ENCODE measurements around the gene OTUB2. TPM values are rescaled to one million over a fixed set of nuclear protein-coding genes. Genes with fewer than 3 reads are reported as not detected.

The OTUB2 gene
- total RNA-seq, 1 donor from 2014 or later = 3.0 TPM

DNA sequence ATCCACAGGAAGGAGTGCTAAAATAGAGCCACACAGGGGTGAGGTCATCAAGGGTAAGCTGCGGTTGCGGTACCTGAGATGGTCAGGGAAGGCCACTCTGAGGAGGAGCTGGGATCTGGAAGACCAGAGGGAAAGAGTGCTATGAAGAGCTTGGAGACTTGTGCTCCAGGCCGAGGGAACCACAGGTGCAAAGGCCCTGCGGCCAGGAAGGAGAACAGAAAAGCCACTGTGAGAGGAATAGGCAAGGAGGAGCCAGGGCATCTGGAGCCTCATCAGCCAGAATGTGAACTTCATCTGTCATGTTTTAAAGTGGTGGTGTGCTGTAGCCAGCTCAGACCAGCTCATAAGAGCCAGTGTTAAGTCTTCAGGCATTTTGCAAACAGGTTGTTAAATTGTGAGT is 34.5 kb upstream of the OTUB2 start:
- no peak for DNase-seq (ENCODE audit: extremely low spot score, unreplicated experiment)

DNA sequence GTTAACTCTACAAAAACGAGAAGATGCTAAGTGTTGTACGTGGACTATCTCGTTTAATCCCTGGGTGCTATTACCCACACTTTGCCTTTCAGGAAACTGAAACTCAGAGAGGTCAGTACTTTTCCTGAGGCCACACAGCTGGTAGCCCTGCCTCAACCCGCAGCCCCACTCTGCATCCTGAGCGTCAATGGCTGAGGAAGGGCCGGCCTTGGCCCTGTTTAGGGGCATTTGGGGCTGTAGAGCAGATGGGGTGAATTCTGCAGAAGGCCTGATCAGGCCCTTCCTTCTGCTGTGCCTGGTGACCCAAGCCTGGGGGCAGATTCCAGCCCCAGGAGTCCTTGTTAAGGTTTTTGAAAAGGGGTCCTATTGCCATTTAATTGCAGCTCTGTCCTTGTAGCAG is 32.8 kb upstream of the OTUB2 start:
- no peak overlapping the region for H3K4me3 Mint-ChIP-seq
- peaks cover 10% of the 10 kb centered on the region for H3K27me3 Mint-ChIP-seq
- H3K27ac Mint-ChIP-seq = no peak overlapping the region
- H3K4me1 Mint-ChIP-seq (ENCODE audit: unreplicated experiment) = no peaks in the 10 kb centered on the region
- H3K9me3 Mint-ChIP-seq = no peaks in the 10 kb centered on the region
- no peak for DNase-seq (ENCODE audit: extremely low spot score, unreplicated experiment)
- TF ChIP-seq, protein P1, sequence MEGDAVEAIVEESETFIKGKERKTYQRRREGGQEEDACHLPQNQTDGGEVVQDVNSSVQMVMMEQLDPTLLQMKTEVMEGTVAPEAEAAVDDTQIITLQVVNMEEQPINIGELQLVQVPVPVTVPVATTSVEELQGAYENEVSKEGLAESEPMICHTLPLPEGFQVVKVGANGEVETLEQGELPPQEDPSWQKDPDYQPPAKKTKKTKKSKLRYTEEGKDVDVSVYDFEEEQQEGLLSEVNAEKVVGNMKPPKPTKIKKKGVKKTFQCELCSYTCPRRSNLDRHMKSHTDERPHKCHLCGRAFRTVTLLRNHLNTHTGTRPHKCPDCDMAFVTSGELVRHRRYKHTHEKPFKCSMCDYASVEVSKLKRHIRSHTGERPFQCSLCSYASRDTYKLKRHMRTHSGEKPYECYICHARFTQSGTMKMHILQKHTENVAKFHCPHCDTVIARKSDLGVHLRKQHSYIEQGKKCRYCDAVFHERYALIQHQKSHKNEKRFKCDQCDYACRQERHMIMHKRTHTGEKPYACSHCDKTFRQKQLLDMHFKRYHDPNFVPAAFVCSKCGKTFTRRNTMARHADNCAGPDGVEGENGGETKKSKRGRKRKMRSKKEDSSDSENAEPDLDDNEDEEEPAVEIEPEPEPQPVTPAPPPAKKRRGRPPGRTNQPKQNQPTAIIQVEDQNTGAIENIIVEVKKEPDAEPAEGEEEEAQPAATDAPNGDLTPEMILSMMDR (conservative IDR thresholded peaks at IDR 0.05) = no peak
- H3K36me3 Mint-ChIP-seq = no peaks in the 10 kb centered on the region

More for the DNA sequence above, 34.5 kb upstream of the OTUB2 start:
- H3K4me3 Mint-ChIP-seq = no peak overlapping the region
- no peaks in the 10 kb centered on the region for H3K9me3 Mint-ChIP-seq
- TF ChIP-seq, protein P1 (conservative IDR thresholded peaks at IDR 0.05) = no peak
- H3K27ac Mint-ChIP-seq = no peak overlapping the region
- H3K36me3 Mint-ChIP-seq = no peaks in the 10 kb centered on the region
- H3K4me1 Mint-ChIP-seq (ENCODE audit: unreplicated experiment) = no peaks in the 10 kb centered on the region
- H3K27me3 Mint-ChIP-seq = peaks cover 10% of the 10 kb centered on the region

DNA sequence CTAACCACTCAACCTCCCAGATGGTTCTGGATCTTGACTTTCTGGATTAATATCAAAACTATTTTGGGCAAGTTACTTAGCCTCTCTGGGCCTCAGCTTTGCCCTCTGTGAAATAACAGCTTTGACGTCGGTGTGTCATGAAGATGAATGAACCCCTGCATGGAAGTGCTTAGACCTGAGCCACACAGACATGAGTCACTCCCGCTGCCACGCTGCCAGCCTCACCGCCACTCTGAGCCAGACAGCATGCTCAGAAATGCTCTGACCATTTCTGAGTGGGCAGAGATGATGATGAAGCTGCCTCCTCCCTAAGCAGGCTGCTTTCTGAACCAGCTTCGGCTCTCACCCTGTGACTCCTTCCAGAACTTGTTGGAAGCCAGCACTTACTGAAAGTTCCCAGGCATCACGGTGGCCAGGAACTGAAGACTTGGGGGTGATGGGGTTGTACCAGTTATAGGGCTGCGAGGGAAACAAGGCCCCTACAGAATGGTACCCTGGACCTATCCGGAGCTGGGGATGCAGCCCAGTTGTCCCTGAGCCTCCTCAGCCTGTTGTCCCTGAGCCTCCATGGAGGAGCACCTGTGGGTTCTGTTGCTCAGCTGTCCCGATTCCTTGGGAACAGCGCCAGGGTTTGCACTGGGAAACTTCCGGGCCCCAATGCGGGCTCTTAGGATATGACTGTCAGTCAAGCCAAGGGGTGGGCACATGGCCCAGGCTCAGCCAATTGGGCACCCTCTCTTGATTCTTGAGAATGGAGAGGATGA is 31.0 kb upstream of the OTUB2 start:
- H3K27me3 Mint-ChIP-seq = peaks cover 8% of the 10 kb centered on the region
- no peak overlapping the region for H3K4me3 Mint-ChIP-seq
- no peaks in the 10 kb centered on the region for H3K36me3 Mint-ChIP-seq
- H3K4me1 Mint-ChIP-seq (ENCODE audit: unreplicated experiment) = no peaks in the 10 kb centered on the region
- TF ChIP-seq, protein P1 (conservative IDR thresholded peaks at IDR 0.05) = no peak
- no peak overlapping the region for H3K27ac Mint-ChIP-seq
- H3K9me3 Mint-ChIP-seq = no peaks in the 10 kb centered on the region
- no peak for DNase-seq (ENCODE audit: extremely low spot score, unreplicated experiment)

DNA sequence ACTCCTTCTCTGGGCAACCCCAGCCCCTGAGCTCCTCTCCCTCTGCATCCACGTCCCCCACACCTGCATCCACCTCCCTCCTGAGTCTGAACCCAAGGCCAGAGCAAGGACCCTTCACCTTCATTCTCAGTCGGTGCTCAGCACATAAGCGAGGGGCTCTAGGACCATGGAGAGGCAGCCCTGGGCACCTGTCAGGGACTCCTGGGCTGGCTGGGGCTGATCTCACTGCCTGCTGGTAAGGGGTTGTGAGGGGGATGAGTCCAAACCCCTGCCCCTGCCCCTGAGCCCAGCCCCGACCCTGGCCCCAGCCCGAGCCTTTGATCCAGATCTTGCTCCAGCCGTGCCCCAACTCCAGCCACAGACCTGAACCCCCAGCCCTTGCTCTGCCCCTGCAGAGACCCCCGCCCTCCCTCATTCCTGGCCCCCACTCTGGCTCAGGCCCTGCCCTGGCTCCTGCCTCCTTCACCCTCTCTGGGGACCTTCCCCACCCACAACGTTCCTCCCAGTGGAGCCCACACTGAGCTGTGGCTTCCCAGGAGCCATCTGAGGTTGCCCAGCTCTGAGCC is 29.9 kb upstream of the OTUB2 start:
- Mint-ChIP-seq H3K9me3 (no peaks in the 10 kb centered on the region), H3K4me1 (ENCODE audit: unreplicated experiment) (no peaks in the 10 kb centered on the region), H3K27me3 (peaks cover 3% of the 10 kb centered on the region), H3K27ac (no peak overlapping the region), H3K4me3 (no peak overlapping the region), H3K36me3 (no peaks in the 10 kb centered on the region)
- no peak for DNase-seq (ENCODE audit: extremely low spot score, unreplicated experiment)
- TF ChIP-seq, protein P1 (conservative IDR thresholded peaks at IDR 0.05) = no peak

DNA sequence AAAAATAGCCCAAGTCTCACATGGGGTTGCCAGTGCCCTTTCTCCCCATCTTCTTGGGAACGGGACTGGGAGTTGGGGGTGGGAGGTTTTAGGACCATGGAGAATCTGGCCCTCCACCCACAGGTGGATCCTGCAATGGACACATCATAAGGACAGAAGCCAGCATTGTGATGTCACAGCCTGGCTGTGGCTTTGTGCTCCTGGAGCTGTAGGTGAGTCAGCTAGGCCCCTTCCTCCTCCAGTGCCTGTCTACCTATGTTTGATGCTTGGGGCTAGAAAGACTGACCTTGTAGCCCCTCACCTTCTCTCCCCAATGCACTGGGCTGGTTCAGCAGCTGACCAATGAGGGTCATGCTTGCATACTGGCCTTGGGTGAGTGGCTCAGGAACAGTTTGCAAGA is 29.1 kb upstream of the OTUB2 start, which contains the start of gene CCDC197:
Gene CCDC197, plus strand, starts transcription at position 220 of the 400 bp plus-strand sequence. CDS start 831 bp downstream, outside the sequence.
- TF ChIP-seq, protein P1 (conservative IDR thresholded peaks at IDR 0.05) = no peak
- Mint-ChIP-seq H3K4me1 (ENCODE audit: unreplicated experiment) (no peaks in the 10 kb centered on the region), H3K9me3 (no peaks in the 10 kb centered on the region), H3K36me3 (no peaks in the 10 kb centered on the region), H3K27me3 (peaks cover 7% of the 10 kb centered on the region), H3K27ac (no peak within 1 kb of the TSS), H3K4me3 (no peak within 1 kb of the TSS)
- DNase-seq (ENCODE audit: extremely low spot score, unreplicated experiment) = no peak

Measured in type B pancreatic cell (in vitro differentiated cells).